Stimulated activated CD4-positive, alpha-beta T cell treated with anti-CD3 and anti-CD28 coated beads, Interleukin-1b, Interleukin-23, amount 100 ng/mL, for 4 hours (primary cell): Measurements from ENCODE around the gene LDB3.
"Not testable (repeated sequence)": the region's sequence is repeated elsewhere in the genome, so short reads cannot be mapped to it uniquely, and the experiment has no call there.

Source experiments
- DNase-seq, 2 donors: peaks; one replicate each; pipeline ENCODE4 v3.0.0-alpha.2; 2020; ENCODE audit warnings: low read depth in 2 of 2

The LDB3 gene

DNA sequence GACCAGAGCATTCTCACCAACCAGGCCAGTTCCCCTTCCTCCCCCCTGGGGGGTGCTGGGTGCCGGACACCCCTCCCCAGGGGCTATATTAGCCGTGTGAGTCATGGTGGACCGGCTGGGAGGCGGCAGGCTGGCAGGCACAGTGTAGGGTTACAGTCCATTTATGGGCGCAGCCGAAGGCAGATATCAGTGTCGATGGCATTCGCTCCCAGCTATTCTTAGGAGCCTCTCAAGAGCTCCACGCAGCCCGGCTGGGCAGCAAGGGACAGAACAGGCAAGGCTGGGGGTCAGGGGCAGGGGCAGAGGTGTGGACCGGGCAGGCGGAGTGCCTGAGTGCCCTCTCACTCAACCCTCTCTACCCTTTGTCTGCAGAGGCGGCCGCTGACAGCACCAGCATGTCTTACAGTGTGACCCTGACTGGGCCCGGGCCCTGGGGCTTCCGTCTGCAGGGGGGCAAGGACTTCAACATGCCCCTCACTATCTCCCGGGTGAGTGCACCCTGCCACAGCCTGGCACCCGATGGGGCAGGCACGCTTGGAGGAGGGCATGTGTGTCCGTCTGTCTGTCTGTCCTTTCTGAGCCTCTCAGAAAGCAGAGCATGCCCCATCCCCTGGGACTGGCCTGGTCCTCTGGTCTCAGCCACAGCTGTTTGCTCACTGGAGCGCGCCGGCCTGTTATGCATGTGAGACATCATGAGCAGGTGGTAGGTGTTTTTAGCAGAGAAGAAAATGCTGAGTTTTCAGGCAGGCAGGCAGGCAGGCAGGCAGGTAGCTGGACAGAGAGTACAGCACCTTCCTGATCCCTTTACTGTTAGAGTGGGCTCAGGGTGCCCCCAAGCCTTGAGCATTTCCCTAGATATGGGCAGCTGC, at the start of gene LDB3:
TSS of gene LDB3 (plus strand) at position 215 of the 869 bp plus-strand sequence. CDS start at position 396, 181 bp downstream.
- no peak for DNase-seq

DNA sequence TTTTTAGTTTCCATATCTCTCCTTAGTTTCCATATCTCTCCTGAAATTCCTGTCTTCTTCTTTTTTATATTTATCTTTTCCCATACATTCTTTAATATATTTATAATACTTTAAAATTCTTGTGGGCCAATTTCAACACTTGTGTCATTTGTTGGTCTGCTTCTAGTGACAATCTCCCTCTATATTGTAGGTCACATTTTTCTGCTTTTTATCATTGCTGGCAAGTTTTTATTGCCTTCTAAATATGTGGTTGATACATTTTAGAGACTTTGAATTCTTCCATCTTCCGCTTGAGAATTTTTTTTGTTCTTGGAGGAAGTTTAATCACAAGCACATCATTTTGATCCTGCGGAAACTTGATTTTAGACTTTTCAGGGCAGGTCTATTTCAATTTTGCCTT, 40.0 kb upstream of the LDB3 start:
- no peak for DNase-seq

DNA sequence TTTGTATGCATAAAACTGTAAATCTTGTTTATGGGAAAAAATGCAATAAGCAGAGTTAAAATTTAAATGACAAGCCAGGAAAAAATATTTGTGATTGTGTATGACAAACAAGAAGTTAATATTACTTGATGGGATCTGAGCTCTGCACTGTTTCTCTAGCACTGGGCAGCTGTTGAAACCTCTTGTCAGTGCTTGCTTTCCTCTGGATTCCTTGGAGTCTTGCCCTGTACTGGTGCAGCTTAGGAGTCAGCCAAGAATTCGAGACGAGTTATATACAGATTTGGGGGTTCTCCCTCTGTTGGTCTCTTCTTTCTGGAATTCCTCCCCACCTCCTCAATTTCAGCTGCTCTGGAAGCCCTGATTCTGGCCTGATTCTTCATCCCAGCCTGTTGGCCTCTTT, 38.2 kb upstream of the LDB3 start:
- no peak for DNase-seq

- no peak for DNase-seq
Measured at GRCh38 chr10:86632009-86632800, 36.1 kb upstream of the LDB3 start.

- DNase-seq = no peak
Measured at GRCh38 chr10:86632951-86633350, 35.4 kb upstream of the LDB3 start.

GRCh38 chr10:86635402-86635801, 32.9 kb upstream of the LDB3 start:
- no peak for DNase-seq

DNA sequence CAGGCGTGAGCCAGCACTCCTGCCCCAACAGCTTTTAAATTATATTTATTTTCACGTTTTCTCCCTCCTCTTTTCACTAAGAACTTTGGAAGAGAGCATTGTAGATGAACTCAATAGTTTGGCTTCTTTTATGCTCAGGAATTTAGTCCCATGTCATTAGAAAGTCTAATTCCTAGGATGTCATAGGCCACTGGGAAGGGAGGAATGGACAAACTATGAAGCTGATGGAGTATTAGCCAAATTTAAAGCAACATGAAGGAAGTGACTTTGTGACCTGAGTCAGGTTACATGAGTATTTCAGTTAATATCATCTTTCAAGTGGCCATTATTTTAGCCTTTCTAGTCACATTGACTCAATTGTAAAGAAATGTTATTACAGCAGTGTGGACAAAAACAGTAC, 32.0 kb upstream of the LDB3 start:
- no peak for DNase-seq

DNA sequence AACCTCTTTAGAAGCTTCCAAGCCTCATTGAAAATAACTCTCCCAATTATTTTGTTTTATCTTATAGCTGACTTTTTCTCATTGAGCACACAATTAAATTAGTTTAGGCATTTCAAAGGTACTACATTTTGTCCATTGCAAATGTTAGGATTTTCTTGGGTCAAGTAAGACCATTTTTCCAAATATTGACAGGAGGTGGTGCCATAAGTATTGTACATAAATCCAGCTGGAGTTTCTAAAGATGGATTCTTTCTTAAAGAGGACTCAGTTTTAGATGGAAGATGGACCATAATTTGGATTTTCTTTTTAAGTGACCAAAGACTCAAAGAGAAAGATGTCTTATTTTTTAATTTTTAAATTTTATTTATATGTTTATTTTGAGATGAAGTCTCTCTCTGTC, 26.3 kb upstream of the LDB3 start:
- DNase-seq = no peak

- DNase-seq = no peak
Measured at GRCh38 chr10:86642499-86642898, 25.8 kb upstream of the LDB3 start.

DNA sequence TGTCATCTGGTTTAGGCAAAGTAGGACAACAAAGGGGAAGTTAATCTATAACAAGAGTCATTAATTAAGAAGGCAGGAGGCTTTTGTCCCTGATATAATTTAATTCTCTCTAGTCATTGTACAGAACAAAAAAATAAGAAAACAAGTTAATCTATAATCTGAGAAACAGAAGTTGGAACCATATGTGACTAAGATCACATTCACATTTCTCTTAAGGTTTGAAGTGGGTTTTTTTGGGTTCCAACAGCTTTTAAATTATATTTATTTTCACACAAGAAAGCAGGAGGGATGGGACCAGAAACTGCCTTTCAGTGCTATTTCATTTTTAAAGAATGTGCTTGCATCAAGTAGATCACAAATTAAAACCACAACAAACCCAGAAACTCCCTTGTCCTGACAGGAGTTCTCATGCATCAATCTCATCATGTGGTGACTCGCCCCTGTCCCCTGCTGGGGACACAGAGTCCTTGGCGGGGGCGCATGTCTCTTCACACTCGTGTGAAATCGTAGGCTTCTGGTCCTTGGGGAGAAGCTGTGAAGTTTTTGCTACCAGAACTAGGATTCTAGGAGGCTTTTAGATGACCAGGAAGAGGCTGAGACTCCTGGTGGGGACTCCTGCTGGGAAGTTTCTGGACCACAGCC, 24.0 kb upstream of the LDB3 start:
- DNase-seq = no peak

- no peak for DNase-seq
Measured at GRCh38 chr10:86644794-86645445, 23.4 kb upstream of the LDB3 start.

GRCh38 chr10:86645621-86646165, 22.6 kb upstream of the LDB3 start:
- DNase-seq = not testable (repeated sequence)

- no peak for DNase-seq
Measured at GRCh38 chr10:86646532-86646931, 21.8 kb upstream of the LDB3 start.

DNA sequence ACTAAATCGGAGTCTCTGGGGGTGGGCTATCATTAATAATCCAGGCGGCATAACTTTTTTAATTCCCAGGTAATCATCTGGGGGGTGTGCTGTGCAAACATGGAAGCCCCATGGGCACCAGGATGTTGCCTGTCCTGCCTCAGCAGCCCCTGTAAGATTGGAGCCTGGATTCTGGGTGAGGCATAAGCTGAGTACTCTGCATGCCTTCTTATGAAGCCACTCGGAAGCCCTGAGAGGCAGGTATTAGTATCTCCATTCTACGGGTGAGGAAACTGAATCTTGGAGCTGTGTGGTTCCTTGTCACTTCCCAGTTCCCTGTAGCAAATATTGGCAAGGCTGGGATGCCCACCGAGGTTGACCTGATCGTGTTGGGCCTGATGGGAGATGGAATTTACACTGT, 21.4 kb upstream of the LDB3 start:
- no peak for DNase-seq

- DNase-seq = no peak
Measured at GRCh38 chr10:86647773-86648703, 20.3 kb upstream of the LDB3 start.

- no peak for DNase-seq
Measured at GRCh38 chr10:86648704-86649427, 19.4 kb upstream of the LDB3 start.

GRCh38 chr10:86649471-86650150, 18.7 kb upstream of the LDB3 start:
- no peak for DNase-seq

DNA sequence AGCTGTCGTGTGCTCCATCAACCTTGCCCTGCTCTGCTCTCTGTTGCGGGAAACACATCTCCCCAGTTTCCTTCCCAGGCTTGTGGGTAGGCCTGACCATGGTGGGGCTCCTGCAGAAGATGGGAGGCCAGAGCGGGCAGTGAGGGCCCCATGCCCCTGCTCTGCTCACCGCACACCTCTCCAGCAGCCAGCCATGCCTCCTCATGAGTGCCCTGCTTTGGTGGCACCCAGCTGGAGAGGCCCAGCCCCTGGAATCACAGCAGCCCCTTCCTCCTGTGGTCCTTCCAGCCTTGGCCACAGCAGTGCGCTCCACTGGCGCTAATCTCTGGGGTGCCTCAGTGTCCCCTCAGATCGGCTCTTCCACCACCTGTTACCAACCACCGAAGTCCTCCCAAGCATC, 18.2 kb upstream of the LDB3 start:
- DNase-seq = no peak

DNA sequence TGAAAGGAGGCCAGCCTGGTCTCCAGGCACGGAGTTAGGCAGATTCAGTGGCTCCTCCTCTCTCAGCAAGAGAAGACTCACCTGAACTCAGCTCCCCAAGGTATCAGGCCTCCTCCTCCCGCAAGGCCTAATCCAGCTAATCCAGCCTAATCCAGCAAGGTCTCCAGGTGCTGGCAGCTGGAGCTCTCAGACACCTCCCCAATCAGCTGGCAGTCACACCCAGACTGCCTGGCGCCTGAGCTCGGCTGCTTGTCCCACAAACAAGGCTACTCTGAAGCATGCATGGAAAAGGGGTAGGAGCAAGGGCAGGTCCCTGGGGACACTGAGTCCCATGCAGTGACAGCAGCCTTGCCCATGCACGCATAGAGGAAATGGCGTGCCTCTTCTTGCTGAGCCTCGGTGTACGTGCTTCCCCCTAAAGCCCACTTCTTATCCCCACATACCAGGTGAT, 17.3 kb upstream of the LDB3 start:
- no peak for DNase-seq
